ENCODE data around the gene GPC3. TPM values are rescaled to one million over a fixed set of nuclear protein-coding genes. Genes with fewer than 3 reads are reported as not detected.

The GPC3 gene
- total and polyA plus RNA-seq, 2 donors (not counting 3 experiments of a cell fraction or from before 2014, with no cell fraction given): not detected

DNA sequence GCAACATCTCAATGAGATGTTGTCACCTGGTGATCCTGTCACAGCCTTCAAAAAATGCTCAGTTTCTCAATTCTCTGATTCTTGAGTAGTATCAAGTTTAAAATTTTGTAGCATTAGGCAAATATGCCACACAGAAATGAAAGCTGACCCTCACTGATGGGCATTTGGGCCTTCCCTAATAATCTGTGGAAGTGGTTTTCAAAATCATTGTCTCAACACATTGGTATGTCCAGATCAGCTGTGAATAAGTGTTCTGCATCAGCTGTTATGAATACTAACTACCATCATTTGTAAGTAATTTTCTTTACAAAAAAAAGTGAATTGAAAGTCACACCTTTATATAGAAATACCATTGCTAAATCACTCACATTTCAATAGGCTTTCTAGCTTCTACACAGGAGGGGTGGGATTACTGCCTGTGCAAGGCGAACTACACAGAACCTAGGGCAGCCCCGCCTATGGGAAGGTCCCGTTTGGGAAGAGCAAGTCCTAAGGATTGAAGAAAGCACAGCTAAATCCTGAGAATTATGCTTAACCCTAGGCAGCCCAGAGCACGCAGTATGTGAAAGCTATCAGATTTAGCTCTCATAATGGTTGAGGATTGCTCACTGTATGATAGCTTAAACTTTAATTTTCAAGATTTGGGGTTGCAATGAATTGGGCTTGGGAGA lies 73.4 kb downstream of the GPC3 start:
- no TSS peak for BruUV-seq (replicated peaks)
- no peak overlapping the region for H2AFZ ChIP-seq (ENCODE audit: low read depth, low read length)
- no peaks in the 10 kb centered on the region for H3K4me1 ChIP-seq (ENCODE audit: control insufficient read depth, extremely low read depth, insufficient read depth, low read length)
- CTCF ChIA-PET: interaction anchor here (1.3 kb wide), 1 partner anchor 9 kb away, joined by 4 read pairs; no protein-coding TSS in a partner anchor
- intact Hi-C loops (cut with micrococcal nuclease): no loop called here
- TF ChIP-seq, protein P1, sequence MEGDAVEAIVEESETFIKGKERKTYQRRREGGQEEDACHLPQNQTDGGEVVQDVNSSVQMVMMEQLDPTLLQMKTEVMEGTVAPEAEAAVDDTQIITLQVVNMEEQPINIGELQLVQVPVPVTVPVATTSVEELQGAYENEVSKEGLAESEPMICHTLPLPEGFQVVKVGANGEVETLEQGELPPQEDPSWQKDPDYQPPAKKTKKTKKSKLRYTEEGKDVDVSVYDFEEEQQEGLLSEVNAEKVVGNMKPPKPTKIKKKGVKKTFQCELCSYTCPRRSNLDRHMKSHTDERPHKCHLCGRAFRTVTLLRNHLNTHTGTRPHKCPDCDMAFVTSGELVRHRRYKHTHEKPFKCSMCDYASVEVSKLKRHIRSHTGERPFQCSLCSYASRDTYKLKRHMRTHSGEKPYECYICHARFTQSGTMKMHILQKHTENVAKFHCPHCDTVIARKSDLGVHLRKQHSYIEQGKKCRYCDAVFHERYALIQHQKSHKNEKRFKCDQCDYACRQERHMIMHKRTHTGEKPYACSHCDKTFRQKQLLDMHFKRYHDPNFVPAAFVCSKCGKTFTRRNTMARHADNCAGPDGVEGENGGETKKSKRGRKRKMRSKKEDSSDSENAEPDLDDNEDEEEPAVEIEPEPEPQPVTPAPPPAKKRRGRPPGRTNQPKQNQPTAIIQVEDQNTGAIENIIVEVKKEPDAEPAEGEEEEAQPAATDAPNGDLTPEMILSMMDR (IDR thresholded peaks at IDR 0.05; ENCODE audit: extremely low read depth in 1 of 2, insufficient read depth in 1 of 2, low read depth in 1 of 2, low read length in 2 of 2): no peak
- TF ChIP-seq EZH2 (IDR thresholded peaks at IDR 0.05; ENCODE audit: borderline replicate concordance, low read depth, low read length, severe bottlenecking) (no peak), MYC (IDR thresholded peaks at IDR 0.05; ENCODE audit: low read depth, low read length) (no peak), FOS (IDR thresholded peaks at IDR 0.05; ENCODE audit: borderline replicate concordance, insufficient read depth, low read length) (no peak), JUN (IDR thresholded peaks at IDR 0.05; ENCODE audit: borderline replicate concordance, insufficient read depth, insufficient read length, low read depth) (no peak), GATA2 (IDR thresholded peaks at IDR 0.05; ENCODE audit: insufficient read depth, insufficient read length, low read depth, low read length) (no peak), POLR2A (IDR thresholded peaks at IDR 0.05; ENCODE audit: low read depth, low read length) (no peak), POLR2AphosphoS5 (IDR thresholded peaks at IDR 0.05; ENCODE audit: insufficient read depth, low read depth, low read length) (no peak)
- TF ChIP-seq, protein P2, sequence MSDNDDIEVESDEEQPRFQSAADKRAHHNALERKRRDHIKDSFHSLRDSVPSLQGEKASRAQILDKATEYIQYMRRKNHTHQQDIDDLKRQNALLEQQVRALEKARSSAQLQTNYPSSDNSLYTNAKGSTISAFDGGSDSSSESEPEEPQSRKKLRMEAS (IDR thresholded peaks at IDR 0.05; ENCODE audit: insufficient read depth, insufficient read length): no peak
- H3K9me1 ChIP-seq (replicated peaks; ENCODE audit: control insufficient read depth, extremely low read depth, insufficient read depth, low read length): no peaks in the 10 kb centered on the region
- POLR2A ChIA-PET: no interaction called here
- H4K20me1 ChIP-seq (replicated peaks; ENCODE audit: control insufficient read depth, extremely low read depth, insufficient read depth, low read length): no peaks in the 10 kb centered on the region
- no peaks in the 10 kb centered on the region for H3K36me3 ChIP-seq (ENCODE audit: control insufficient read depth in 2 of 2, extremely low read depth in 1 of 2, insufficient read depth in 2 of 2, low read length in 2 of 2)
- H3K79me2 ChIP-seq (ENCODE audit: control insufficient read depth, insufficient read depth, low read length): no peaks in the 10 kb centered on the region
- no peaks in the 10 kb centered on the region for H3K9me3 ChIP-seq (replicated peaks; ENCODE audit: control insufficient read depth, insufficient read depth, low read length)
- DNase-seq (ENCODE audit: low read depth, low spot score): no peak
- no peak overlapping the region for H3K9ac ChIP-seq (replicated peaks; ENCODE audit: extremely low read depth, insufficient read depth, low read length)
- H3K4me2 ChIP-seq (ENCODE audit: insufficient read depth, low read length): no peak overlapping the region
- H3K4me3 ChIP-seq (replicated peaks in 1 of 3; ENCODE audit: insufficient read depth in 1 of 3, low read depth in 1 of 3, low read length in 3 of 3): no peak overlapping the region
- no peak overlapping the region for H3K27ac ChIP-seq (ENCODE audit: insufficient read depth, low read depth, low read length)
- no peak for FAIRE-seq
- dilution Hi-C loops (cut with MboI; ENCODE audit: extremely low pct_ligation_motif_present, low sequenced_read_pairs): no loop called here
- no peaks in the 10 kb centered on the region for H3K27me3 ChIP-seq (ENCODE audit: control insufficient read depth in 2 of 2, insufficient read depth in 2 of 2, low read length in 2 of 2)
